Ascending aorta (tissue), 2 donors: Measurements from ENCODE around the gene FCHO2. TPM values are rescaled to one million over a fixed set of nuclear protein-coding genes. Genes with fewer than 3 reads are reported as not detected.

Experiments used
- DNase-seq, 2 donors: peaks; one replicate each; pipeline ENCODE4 v3.0.0-alpha.2; 2019; ENCODE audit warnings: low spot score in 2 of 2
- H3K27ac ChIP-seq, 2 donors: fragments of 200-600 bp; sonication (generic); one replicate each; pipeline ENCODE4 v1.5.1; 2016 to 2017; ENCODE audit warnings: mild to moderate bottlenecking in 1 of 2
- H3K27me3 ChIP-seq: fragments of 200-600 bp; sonication (generic); one replicate; pipeline ENCODE4 v1.5.1; 2017
- H3K36me3 ChIP-seq, 2 donors: fragments of 200-600 bp; sonication (generic); one replicate each; pipeline ENCODE4 v1.5.1; 2016
- H3K4me1 ChIP-seq, 2 donors: fragments of 200-600 bp; sonication (generic); one replicate each; pipeline ENCODE4 v1.5.1; 2016 to 2017; ENCODE audit warnings: mild to moderate bottlenecking in 1 of 2
- H3K4me3 ChIP-seq, 2 donors: fragments of 200-600 bp; sonication (generic); one replicate each; pipeline ENCODE4 v1.5.1; 2016 to 2017; ENCODE audit warnings: mild to moderate bottlenecking in 1 of 2
- H3K9me3 ChIP-seq, 2 donors: fragments of 200-600 bp; sonication (generic); one replicate each; pipeline ENCODE4 v1.5.1; 2016
- CTCF ChIP-seq, 3 experiments: fragments of 200-600 bp in 2 of 3; fragments of 450-650 bp in 1 of 3; sonication (generic) in 2 of 3; IDR thresholded peaks; one replicate each; pipeline ENCODE4 v1.5.1; 2016 to 2019; ENCODE audit warnings: antibody characterized with exemption in 3 of 3, mild to moderate bottlenecking in 1 of 3, moderate library complexity in 1 of 3
- intact Hi-C: fragments of 100-400 bp; cut with DNase I; formaldehyde crosslinking; loops from one replicate; pipeline ENCODE4 v1.15.1; 2023
- total RNA-seq: library from RNA; depleted of rRNA; stranded (reverse); fragments of >200 nt; gene quantifications from one replicate; pipeline ENCODE4 v1.1.0, GENCODE V29; 2016

The FCHO2 gene
- total RNA-seq, 1 donor from 2014 or later, result 10.7 TPM

GRCh38 chr5:73115399-73116051 is 159.7 kb downstream of the FCHO2 start:
- intact Hi-C loops, result no loop called here
- TF ChIP-seq CTCF (IDR thresholded peaks at IDR 0.05), result no peak
- Histone ChIP-seq H3K9me3 (no peaks in the 10 kb centered on the region), H3K4me1 (peaks cover 0 to 4% of the 10 kb centered on the region in 2 donors), H3K27ac (no peak overlapping the region), H3K36me3 (no peaks in the 10 kb centered on the region), H3K27me3 (no peaks in the 10 kb centered on the region), H3K4me3 (no peak overlapping the region)
- no peak for DNase-seq

GRCh38 chr5:73116506-73116905 is 160.7 kb downstream of the FCHO2 start:
- Histone ChIP-seq H3K4me1 (peaks cover 0 to 4% of the 10 kb centered on the region in 2 donors), H3K27me3 (no peaks in the 10 kb centered on the region), H3K36me3 (no peaks in the 10 kb centered on the region), H3K4me3 (no peak overlapping the region), H3K9me3 (no peaks in the 10 kb centered on the region), H3K27ac (no peak overlapping the region)
- DNase-seq, result no peak
- TF ChIP-seq CTCF (IDR thresholded peaks at IDR 0.05), result no peak
- intact Hi-C loops, result no loop called here

- Histone ChIP-seq H3K9me3 (no peaks in the 10 kb centered on the region), H3K27ac (no peak overlapping the region), H3K27me3 (no peaks in the 10 kb centered on the region), H3K4me3 (no peak overlapping the region), H3K36me3 (no peaks in the 10 kb centered on the region), H3K4me1 (peaks cover 0 to 4% of the 10 kb centered on the region in 2 donors)
- TF ChIP-seq CTCF (IDR thresholded peaks at IDR 0.05), result no peak
- no peak for DNase-seq
- intact Hi-C loops, result no loop called here
Observed at GRCh38 chr5:73117088-73117740, 161.4 kb downstream of the FCHO2 start.

GRCh38 chr5:73118391-73118973 is 162.6 kb downstream of the FCHO2 start:
- Histone ChIP-seq H3K27ac (no peak overlapping the region), H3K4me3 (no peak overlapping the region), H3K27me3 (no peaks in the 10 kb centered on the region), H3K4me1 (peaks cover 0 to 4% of the 10 kb centered on the region in 2 donors), H3K9me3 (no peaks in the 10 kb centered on the region), H3K36me3 (no peaks in the 10 kb centered on the region)
- intact Hi-C loops, result no loop called here
- DNase-seq, result no peak
- no peak for TF ChIP-seq CTCF (IDR thresholded peaks at IDR 0.05)

- no peaks in the 10 kb centered on the region for H3K36me3 ChIP-seq
- no peak overlapping the region for H3K27ac ChIP-seq
- H3K4me3 ChIP-seq, result peak overlapping the region; percentile 55 to 67
- H3K9me3 ChIP-seq, result no peaks in the 10 kb centered on the region
- intact Hi-C loops, result no loop called here
- TF ChIP-seq CTCF (IDR thresholded peaks at IDR 0.05), result no peak
- DNase-seq, result no peak
- peaks cover 0 to 4% of the 10 kb centered on the region in 2 donors for H3K4me1 ChIP-seq
- no peaks in the 10 kb centered on the region for H3K27me3 ChIP-seq
Observed at GRCh38 chr5:73119451-73120157, 163.8 kb downstream of the FCHO2 start.
